GM18517 (cell line): Measurements from ENCODE around the gene ZSCAN30.
"Not testable (repeated sequence)": the region's sequence is repeated elsewhere in the genome, so short reads cannot be mapped to it uniquely, and the experiment has no call there.

Experiments used
- ATAC-seq: cut with Tn5 transposase; IDR thresholded peaks from one replicate; pipeline ENCODE4 v1.9.1; 2021; ENCODE audit warnings: mild to moderate bottlenecking, moderate library complexity; ENCODE audit not compliant: unreplicated experiment

Gene ZSCAN30

DNA sequence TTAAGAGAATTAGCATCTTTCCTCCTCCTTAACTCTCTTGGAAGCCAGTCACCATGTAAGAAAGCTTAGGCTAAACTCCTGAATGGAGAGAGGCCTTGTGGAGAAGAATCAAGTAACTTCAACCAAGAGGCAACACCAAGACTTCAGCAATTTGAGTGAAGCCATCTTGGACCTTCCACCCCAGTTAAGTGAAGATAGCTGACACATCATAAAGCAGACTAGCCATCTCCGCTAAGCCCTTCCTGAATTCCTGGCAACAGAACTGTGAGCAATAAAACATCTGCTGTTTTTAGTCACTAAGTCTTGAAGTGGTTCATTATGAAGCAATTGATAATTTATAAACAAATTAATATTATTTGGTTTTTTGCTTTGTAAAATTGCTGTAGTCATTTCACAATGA, 50.7 kb downstream of the ZSCAN30 start:
- no peak for ATAC-seq

DNA sequence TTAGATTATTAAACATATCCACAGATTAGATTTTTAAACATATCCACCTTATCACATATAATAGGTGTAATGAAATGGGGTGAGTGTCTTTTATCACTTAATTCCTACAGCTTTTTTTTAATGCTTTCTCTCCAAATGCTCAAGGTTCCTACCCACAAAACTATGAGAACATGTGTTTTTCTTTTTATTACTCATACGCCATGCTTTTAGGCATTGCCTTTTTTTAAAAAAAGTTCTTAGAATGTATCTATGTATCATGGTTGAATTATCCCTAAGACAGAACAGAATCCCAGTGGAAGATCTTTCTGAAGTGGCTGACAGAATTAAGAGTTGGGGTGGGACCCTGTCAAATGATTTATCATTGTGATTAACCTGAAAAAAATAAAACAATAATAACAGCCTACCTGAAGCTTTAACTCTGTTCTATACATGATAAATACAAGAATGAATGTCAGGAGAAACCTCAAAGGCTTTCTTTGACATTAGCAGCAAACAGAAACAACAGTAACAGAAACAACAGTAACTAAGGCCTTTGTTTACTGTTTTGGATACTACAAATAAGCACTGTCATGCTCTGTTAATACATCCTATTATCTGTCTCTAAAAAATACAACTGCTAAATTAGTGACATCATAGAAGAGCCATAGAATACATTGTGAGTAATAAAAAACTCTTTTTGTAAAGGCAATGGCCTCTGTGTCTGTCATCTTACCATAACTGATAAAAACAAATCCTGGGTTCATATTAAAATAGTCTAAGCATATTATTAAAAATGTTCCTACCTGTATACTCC, 53.3 kb downstream of the ZSCAN30 start:
- ATAC-seq = no peak

DNA sequence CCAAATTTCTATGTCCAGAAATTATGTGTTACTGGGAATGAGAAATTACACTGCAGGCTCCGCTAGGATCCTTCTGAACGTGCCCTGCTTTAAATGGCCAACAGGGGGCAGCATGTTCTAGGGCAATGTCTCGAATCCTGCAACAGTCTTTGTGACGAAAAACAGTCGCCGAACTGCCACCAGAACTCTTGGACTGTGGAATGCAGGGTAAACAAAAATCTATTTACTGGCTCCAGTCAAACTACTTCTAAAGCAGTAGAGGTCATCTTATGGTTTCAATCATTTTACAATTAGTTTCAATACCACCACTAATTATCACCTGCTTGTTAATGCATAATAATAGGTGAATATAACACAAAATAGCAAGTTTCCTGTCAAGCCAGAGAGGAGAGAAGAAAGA, 59.0 kb downstream of the ZSCAN30 start:
- peak; percentile 82 for ATAC-seq

DNA sequence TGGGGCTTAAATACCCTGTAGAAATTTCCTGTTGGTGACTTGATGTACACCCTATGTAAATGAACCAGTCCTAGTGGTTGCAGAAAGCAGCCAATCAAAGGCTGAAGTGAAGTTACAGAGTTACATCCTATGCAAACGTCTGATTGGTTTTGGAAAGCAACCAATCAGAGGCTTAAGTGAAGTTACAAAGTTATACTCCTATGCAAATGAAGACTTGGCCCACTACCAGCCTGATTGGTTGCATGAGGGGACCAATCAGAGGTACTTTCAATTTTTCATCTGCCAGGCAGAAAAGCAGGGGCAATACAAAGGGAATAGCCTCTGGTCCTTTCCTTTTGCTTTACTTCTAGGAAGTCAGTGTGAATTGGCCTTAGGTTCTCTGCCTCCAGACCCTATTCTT, 62.8 kb downstream of the ZSCAN30 start:
- no peak for ATAC-seq

DNA sequence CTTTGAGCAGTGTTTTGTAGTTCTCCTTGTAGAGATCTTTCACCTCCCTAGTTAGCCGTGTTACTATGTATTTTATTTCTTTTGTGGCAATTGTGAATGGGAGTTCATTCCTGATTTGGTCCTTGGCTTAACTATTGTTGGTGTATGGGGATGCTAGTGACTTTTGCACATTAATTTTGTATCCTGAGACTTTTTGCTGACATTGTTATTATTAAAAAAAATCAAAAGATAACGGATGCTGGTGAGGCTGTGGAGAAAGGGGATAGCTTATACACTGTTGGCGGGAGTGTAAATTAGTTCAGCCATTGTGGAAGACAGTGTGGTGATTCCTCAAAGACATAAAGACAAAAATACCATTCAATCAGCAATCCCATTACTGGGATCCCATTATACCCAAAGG, 66.2 kb downstream of the ZSCAN30 start:
- ATAC-seq = no peak

DNA sequence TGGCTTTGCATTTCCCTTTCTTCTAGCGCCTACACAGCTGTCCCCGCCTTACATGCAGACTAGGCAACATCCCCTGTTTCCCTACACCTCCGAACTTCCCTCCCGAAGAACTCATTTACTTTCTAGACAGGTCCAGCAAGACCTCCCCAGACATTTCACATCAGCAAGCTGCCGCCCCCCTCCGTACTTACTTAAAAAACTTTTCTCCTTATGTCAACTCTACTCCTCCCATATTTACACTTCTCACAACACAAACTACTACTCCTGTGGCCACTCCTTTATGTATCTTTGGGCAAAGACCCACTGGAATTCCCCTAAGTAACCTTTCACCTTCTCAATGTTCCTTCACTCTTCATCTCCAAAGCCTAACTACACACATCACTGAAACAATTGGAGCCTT, 69.6 kb downstream of the ZSCAN30 start:
- no peak for ATAC-seq

DNA sequence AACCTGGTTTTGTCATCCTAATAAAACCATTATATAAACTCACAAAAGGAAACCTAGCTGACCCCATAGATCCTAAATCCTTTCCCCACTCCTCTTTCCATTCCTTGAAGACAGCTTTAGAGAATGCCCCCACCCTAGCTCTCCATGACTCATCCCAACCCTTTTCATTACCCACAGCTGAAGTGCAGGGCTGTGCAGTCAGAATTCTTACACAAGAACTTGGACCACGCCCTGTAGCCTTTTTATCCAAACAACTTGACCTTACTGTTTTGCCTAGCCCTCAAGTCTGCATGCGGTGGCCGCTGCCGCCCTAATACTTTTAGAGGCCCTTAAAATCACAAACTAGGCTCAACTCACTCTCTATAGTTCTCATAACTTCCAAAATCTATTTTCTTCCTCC, 70.7 kb downstream of the ZSCAN30 start:
- not testable (repeated sequence) for ATAC-seq

DNA sequence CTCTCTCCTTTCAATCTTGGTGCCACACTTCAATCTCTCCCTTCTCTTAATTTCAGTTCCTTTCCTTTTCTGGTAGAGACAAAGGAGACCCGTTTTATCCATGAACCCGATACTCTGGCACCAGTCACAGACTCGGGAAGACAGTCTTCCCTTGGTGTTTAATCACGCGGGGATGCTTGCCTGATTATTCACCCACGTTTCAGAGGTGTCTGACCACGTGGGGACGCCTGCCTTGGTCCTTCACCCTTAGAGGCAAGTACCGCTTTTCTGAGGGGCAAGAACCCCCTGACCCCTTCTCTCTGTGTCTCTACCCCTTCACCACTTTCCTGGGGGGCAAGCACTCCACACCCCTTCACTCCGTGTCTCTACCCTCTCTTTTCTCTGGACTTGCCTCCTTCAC, 73.4 kb downstream of the ZSCAN30 start:
- ATAC-seq = not testable (repeated sequence)

DNA sequence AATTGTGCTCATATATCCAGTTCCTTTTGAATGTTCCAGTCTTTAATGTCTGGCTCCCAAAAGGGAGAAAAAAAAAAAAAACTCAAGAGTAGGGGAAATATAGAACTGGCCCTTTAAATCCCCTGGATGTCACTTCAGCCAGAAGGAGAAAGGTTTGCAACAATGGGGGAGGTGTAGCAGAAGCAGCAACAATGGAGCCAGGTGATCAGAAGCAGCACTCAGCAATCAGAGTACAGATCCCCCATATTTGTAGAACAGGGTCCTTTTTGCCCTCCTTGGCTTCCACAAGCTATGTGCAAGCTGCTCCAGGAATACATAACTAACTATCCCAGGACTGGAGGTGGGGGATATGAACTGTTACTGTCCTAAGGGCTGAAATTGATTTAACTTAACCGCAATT, 75.0 kb downstream of the ZSCAN30 start:
- ATAC-seq = no peak

DNA sequence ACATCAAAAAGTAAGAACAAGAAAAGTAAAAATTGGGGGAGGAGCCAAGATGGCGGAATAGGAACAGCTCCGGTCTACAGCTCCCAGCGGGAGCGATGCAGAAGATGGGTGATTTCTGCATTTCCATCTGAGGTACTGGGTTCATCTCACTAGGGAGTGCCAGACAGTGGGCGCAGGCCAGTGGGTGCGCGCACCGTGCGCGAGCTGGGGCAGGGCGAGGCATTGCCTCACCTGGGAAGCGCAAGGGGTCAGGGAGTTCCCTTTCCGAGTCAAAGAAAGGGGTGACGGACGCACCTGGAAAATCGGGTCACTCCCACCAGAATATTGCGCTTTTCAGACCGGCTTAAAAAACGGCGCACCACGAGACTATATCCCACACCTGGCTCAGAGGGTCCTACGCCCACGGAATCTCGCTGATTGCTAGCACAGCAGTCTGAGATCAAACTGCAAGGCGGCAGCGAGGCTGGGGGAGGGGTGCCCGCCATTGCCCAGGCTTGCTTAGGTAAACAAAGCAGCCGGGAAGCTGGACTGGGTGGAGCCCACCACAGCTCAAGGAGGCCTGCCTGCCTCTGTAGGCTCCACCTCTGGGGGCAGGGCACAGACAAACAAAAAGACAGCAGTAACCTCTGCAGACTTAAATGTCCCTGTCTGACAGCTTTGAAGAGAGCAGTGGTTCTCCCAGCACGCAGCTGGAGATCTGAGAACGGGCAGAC, 84.1 kb downstream of the ZSCAN30 start:
- not testable (repeated sequence) for ATAC-seq

DNA sequence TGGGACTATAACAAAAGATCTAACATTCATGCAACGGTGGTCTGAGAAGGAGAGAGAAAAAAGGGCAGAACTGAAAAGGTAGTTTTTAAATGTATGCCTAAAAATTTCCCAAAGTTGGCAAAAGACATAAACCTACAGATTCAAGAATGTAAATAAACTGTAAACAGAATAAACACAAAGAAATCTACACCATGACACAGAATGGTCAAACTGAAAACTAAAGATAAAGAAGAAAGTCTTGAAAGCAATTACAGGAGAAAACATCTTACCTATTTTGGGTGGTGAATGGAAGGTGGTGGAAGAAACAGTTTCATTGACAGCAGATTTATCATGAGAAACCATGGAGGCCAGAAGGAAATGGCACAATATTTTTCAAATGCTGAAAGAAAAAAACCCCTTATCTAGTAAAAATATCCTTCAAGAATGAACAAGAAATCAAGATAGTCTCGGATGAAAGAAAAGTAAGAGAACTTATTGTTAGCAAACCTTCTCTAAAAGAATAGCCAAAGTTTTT, 84.8 kb downstream of the ZSCAN30 start:
- no peak for ATAC-seq

DNA sequence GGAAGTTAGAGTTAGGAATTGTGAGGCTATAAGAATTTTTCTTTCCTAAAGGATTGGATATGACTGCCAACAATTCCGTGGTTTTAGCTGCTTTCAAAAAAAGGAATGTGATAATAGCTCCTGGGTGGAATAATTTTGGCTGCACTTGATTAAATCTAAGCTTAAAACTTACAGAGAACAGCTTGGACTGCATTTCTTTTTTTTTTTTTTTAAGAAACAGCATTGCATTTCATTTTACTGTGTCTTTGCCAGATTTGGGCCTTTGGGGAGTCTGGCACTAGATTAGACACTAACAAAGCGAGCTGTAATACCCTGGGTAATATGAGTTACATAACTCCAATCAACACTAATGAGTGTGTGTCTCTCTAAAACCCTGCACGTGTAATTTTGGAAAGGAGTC, 87.0 kb downstream of the ZSCAN30 start:
- no peak for ATAC-seq

DNA sequence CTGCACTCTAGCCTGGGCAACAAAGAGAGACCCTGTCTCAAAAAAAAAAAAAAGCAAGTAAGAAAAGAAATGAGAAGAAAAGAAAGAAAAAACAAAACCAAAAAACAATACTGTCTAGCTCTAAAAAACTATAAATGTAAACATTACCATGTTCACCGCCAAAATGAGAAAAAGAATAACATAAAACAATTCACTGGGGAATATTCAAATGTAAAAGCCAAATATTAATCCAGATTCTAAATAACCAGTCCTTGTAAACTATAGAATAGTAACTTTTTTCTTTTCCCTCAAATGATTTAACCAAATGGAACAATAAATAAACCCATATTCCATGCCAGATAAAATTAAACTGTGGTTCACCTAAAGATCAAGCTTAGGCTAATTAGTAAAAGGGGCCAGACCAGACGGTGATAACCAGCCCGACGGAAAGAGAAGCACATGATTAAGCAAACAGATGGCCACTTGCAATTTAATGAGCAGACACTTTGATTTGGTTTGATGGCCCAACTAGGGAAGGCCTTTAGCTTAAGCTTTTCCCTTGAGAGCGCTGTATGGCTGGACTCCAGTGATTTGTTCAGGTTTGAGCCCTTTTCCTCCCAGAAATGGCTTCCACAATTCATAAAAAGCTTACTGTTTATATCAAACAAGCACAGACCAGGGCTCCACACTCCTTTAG, 88.6 kb downstream of the ZSCAN30 start:
- ATAC-seq = no peak
